Renal cortex interstitium (tissue), 11 donors: Measurements from ENCODE around the gene TPSG1. TPM values are rescaled to one million over a fixed set of nuclear protein-coding genes. Genes with fewer than 3 reads are reported as not detected.

Source experiments
- DNase-seq, 11 donors: peaks; one replicate each; pipeline ENCODE4 v3.0.0-alpha.2; 2013; ENCODE audit warnings: low read depth in 9 of 11, low spot score in 4 of 11; ENCODE audit errors: extremely low read depth in 1 of 11
- polyA plus RNA-seq, 3 donors: library from polyadenylated mRNA; unstranded; fragments of 120-200 nt; gene quantifications; one replicate each; pipeline ENCODE4 v1.2.1, GENCODE V29; 2013; ENCODE audit not compliant: insufficient read length in 3 of 3

TPSG1 gene
- polyA plus RNA-seq, 3 donors, result 1.1 to 1.7 (median 1.1) TPM

DNA sequence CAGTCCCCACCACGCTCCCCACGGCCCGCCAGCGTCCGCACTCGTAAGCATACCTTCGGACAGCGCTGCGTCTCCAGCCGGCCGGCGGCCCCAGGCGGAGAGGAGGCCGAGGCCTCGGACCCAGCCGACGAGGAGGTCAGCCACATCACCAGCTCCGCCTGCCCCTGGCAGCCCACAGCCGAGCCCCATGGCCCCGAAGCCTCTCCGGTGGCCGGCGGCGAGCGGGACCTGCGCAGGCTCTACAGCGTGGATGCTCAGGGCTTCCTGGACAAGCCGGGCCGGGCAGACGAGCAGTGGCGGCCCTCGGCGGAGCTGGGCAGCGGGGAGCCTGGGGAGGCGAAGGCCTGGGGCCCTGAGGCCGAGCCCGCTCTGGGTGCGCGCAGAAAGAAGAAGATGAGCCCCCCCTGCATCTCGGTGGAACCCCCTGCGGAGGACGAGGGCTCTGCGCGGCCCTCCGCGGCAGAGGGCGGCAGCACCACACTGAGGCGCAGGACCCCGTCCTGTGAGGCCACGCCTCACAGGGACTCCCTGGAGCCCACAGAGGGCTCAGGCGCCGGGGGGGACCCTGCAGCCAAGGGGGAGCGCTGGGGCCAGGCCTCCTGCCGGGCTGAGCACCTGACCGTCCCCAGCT, 4.9 kb downstream of the TPSG1 start:
- DNase-seq, result no peak

GRCh38 chr16:1218930-1219611, 6.0 kb downstream of the TPSG1 start:
- DNase-seq, result no peak

DNA sequence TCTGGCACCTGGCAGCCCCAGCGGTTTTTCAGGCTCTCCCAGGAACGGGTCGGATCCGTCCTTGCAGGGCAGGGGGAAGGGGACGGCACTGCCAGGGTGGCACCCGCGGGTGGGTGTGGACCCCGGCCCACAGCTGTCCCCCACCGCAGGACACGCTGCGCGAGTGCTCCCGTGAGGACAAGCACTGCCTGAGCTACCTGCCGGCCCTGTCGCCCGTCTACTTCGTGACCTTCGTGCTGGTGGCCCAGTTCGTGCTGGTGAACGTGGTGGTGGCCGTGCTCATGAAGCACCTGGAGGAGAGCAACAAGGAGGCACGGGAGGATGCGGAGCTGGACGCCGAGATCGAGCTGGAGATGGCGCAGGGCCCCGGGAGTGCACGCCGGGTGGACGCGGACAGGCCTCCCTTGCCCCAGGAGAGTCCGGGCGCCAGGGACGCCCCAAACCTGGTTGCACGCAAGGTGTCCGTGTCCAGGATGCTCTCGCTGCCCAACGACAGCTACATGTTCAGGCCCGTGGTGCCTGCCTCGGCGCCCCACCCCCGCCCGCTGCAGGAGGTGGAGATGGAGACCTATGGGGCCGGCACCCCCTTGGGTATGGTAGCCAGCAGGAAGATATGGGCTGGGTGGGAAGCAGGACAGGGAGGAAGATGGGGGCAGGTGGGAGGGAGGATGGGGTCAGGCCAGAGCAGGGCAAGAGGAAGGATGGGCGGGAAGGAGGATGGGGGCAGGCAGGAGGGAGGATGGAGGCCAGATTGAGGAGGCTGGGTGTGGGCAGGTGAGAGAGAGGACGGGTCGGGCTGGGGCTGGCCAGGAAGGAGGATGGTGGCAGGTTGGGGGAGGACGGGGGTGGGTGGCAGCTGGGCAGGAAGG, 6.8 kb downstream of the TPSG1 start:
- no peak for DNase-seq

DNA sequence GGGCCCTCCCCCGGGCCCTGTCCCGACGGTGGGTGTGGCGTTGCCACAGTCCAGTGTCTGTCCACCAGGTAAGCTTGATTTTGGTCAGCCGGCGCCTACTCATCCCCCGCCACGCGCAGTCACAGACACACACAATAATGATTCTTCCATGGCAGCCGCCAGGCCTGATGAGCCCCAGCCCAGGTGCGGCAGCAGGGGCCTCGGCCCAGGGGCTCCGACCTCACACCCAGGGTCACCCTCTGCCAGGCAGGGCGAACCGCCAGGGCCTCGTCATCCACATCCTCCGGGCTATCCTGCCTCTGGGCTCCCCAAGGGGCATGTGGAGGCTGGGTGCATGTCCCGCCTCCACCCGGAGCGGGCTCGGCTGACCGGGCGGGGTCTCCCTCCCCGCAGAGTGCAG, 7.5 kb downstream of the TPSG1 start:
- DNase-seq, result no peak

- DNase-seq, result no peak
Observed at GRCh38 chr16:1216681-1217400, 8.2 kb downstream of the TPSG1 start.

GRCh38 chr16:1216296-1216619, 8.8 kb downstream of the TPSG1 start:
- no peak for DNase-seq

GRCh38 chr16:1215574-1216295, 9.3 kb downstream of the TPSG1 start:
- no peak for DNase-seq

DNA sequence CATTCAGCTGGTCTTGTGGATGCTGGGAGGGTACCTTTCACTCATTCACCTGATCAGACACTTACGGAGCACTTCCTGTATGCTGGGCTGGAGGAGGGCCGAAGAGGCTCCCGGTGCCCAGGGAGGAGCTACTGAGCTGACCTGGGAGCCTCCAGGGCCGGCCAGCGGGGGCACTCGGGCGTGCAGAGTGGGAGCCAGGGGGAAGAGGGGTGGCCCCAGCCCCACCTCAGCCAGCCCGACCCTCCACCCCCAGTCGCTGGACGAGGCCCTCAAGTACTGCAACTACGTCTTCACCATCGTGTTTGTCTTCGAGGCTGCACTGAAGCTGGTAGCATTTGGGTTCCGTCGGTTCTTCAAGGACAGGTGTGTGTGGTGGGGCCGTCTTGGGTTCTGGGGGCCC, 10.3 kb downstream of the TPSG1 start:
- DNase-seq, result no peak

GRCh38 chr16:1213796-1214372, 11.2 kb downstream of the TPSG1 start:
- DNase-seq, result no peak

DNA sequence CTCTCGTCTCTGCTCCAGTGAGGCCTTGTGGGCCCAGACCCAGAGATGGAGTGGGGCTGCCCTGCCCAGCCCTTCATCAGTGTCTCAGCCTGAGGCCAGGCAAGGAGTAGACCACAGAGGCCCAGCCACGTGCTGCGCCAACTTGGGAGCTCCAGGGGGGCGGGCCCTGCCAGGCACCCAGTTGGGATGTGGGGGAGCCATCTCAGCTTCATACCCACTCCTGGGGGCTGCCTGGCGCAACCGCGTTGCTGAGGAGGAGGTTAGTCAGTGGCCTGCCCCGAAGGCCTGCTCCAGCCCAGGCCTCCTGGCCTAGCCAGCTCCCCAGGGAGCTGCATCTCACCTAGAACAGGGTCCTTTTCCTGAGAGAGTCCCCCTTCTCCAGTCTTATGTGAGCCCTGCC, 11.8 kb downstream of the TPSG1 start:
- DNase-seq, result no peak

DNA sequence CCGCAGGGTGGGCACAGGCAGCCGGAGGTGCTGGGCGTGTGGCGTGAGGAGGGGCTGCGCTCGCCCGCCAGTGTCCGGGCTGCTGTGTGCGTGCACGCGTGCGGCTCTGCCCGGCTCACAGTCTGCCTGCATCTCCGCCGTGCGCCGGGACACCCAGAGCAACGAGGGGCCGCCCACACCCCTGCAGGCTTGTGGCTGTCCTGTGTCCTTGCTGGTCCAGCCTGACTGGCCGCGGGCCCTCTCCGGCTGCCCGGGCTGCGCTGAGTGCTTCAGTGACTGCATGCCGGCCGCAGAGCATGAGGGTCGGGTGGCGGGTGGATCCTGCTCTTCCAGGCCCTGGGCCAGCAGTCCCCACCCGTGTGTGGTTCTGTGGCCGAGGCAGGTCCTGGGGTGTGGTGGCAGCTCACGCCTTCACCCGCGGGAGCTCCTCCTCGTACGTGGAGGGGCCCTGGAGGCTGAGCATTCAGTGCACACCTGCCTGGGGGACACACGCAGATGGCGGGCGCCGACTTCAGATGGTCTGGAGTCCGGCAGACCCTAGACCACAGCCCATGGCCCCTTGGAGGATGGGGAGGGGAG, 12.4 kb downstream of the TPSG1 start:
- no peak for DNase-seq

DNA sequence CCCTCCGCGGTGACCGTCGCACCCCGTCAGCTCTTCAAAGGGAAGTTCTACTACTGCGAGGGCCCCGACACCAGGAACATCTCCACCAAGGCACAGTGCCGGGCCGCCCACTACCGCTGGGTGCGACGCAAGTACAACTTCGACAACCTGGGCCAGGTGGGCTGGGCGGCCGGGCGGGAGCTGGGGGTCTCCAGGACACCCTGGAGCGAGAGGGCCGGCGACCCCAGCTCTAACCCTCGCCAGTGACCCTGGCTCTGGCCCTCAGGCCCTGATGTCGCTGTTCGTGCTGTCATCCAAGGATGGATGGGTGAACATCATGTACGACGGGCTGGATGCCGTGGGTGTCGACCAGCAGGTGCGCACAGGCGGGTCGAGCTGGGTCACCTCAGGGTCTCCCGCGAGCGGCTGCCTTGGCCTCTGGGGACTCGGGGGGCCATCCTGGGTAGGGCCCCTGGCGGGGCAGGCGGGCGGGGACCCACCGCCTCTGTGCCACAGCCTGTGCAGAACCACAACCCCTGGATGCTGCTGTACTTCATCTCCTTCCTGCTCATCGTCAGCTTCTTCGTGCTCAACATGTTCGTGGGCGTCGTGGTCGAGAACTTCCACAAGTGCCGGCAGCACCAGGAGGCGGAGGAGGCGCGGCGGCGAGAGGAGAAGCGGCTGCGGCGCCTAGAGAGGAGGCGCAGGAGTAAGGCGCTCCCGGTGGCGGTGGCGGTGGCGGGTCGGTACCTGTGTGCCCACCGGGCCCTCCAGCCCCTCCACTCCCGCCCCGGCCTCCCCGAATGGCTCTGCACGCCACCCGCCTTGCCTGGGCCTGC, 13.4 kb downstream of the TPSG1 start:
- DNase-seq, result no peak

DNA sequence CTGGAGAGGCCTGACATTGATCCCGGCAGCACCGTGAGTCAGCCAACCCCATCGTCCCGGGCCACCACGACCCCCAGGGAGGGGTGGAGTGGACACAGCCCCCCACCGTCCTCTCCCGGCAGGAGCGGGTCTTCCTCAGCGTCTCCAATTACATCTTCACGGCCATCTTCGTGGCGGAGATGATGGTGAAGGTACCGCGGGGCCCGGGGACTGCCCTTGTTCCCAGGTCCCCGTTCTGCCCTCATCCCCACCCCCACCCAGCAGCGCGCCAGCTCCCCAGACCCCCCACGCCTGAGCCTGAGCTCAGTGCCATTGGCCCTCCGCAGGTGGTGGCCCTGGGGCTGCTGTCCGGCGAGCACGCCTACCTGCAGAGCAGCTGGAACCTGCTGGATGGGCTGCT, 14.6 kb downstream of the TPSG1 start:
- no peak for DNase-seq

DNA sequence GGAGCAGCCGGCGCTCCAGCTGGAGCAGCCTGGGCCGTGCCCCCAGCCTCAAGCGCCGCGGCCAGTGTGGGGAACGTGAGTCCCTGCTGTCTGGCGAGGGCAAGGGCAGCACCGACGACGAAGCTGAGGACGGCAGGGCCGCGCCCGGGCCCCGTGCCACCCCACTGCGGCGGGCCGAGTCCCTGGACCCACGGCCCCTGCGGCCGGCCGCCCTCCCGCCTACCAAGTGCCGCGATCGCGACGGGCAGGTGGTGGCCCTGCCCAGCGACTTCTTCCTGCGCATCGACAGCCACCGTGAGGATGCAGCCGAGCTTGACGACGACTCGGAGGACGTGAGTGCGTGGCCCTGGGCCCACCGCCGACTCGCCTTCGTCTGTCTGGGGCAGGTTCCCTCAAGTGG, 16.0 kb downstream of the TPSG1 start:
- DNase-seq, result no peak

DNA sequence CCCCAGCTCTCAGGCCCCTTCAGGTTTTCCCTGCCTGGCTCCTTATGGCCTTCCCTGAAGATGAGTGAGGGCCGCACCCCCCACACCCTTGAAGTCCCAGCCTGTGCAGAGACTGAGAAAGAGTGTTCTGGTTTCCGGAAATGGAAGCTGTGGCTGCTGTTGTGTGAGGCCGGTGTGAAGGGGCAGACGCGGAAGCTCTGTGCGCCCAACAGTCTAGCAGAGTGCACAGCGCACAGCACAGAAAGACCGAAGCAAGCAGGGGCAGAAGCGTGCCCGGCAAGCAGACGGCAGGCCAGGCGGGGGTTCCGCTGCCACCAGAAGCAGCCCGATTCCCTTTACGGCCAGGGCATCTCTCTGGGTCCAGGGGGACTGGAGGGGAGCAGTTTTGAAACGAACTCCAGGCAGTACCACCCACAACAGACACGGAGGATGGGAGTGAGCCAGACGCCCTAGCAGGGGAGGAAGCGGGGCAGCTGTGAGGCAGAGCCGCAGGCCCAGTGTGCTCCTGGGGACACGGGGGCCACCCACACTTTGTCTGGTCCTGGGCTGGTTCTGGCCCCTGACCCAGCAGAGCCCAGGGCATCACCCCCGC, 16.7 kb downstream of the TPSG1 start:
- no peak for DNase-seq

GRCh38 chr16:1206786-1207185, 18.3 kb downstream of the TPSG1 start:
- no peak for DNase-seq

DNA sequence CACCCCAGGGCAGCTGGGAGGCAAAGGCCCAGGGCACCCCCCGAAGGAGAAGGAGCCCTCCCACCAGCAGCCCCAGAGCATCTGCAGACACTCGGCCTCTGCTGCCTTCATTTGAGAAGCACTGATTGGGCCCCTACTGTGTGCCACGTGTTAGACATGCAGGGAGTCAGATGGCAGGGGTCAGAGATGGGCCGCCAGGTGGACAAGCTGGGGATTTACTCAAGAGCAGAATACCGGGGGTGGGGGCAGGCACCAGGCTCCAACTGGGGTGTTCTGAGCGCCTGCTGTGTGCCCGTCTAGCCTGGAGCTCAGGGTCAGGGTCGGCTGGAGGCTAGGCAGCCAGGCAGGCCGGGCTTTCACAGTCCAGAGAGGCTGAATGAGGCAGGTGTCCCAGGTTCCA, 18.7 kb downstream of the TPSG1 start:
- DNase-seq, result no peak
